SK-N-SH (cell line): ENCODE measurements around the gene NOTCH1. TPM values are rescaled to one million over a fixed set of nuclear protein-coding genes. Genes with fewer than 3 reads are reported as not detected.

Source experiments
- CTCF ChIA-PET: fragments of 300-600, 350-600 bp; formaldehyde crosslinking; extraction: SDS; loops from one replicate; lab custom pipeline; 2021; lab: Yijun Ruan, JAX
- POLR2A ChIA-PET: fragments of 350-600 bp; sonication (Branson Sonifier 250); formaldehyde crosslinking; extraction: SDS; loops from one replicate; lab custom pipeline; 2020; ENCODE audit warnings: antibody characterized with exemption, inconsistent platforms; lab: Yijun Ruan, JAX
- DNase-seq: peaks from one replicate; pipeline ENCODE4 v3.0.0; 2012
- H2AFZ ChIP-seq: fragments of 200-600 bp; sonication (generic); 2 replicates; pipeline ENCODE4 v1.8.1; 2016; ENCODE audit warnings: antibody characterized with exemption, mild to moderate bottlenecking, low read depth
- H3F3A ChIP-seq: fragments of 200-600 bp; sonication (generic); replicated peaks from 2 replicates; pipeline ENCODE3; 2016; ENCODE audit warnings: antibody characterized with exemption, mild to moderate bottlenecking; ENCODE audit not compliant: insufficient read depth
- H3K27ac ChIP-seq, 2 experiments: fragments of 200-500 bp in 1 of 2; fragments of 200-600 bp in 1 of 2; sonication (Bioruptor generic) in 1 of 2; sonication (generic), shearing (Covaris generic) in 1 of 2; 2 replicates each; pipeline versions ENCODE4 v1.5.1 to v1.6.1; 2014 to 2016; ENCODE audit warnings: low read depth in 2 of 2, inconsistent platforms in 1 of 2, low read length in 1 of 2, mild to moderate bottlenecking in 1 of 2, mixed read lengths in 1 of 2
- H3K27me3 ChIP-seq: fragments of 200-600 bp; sonication (generic), shearing (Covaris generic); 2 replicates; pipeline ENCODE4 v1.6.1; 2016; ENCODE audit warnings: mixed run types; ENCODE audit not compliant: insufficient read depth
- H3K36me3 ChIP-seq, 2 experiments: fragments of 200-500 bp in 1 of 2; fragments of 200-600 bp in 1 of 2; sonication (Bioruptor generic) in 1 of 2; sonication (generic) in 1 of 2; replicated peaks in 1 of 2; 2 replicates each; pipeline versions ENCODE3 to v1.5.1; 2014 to 2016; ENCODE audit warnings: low read length in 1 of 2, mild to moderate bottlenecking in 1 of 2; ENCODE audit not compliant: insufficient read depth in 2 of 2, control insufficient read depth in 1 of 2
- H3K4me1 ChIP-seq, 2 experiments: fragments of 200-500 bp in 1 of 2; fragments of 200-600 bp in 1 of 2; sonication (Bioruptor generic) in 1 of 2; sonication (generic), shearing (Covaris generic) in 1 of 2; 2 replicates each; pipeline versions ENCODE4 v1.5.1 to v1.6.1; 2014 to 2016; ENCODE audit warnings: low read depth in 1 of 2, low read length in 1 of 2, mixed run types in 1 of 2; ENCODE audit not compliant: insufficient read depth in 2 of 2, control insufficient read depth in 1 of 2
- H3K4me2 ChIP-seq: fragments of 200-600 bp; sonication (generic), shearing (Covaris generic); 2 replicates; pipeline ENCODE4 v1.6.1; 2017; ENCODE audit warnings: mixed run types
- H3K4me3 ChIP-seq, 2 experiments: fragments of 200-500 bp in 1 of 2; fragments of 200-600 bp in 1 of 2; sonication (Bioruptor generic) in 1 of 2; sonication (generic), shearing (Covaris generic) in 1 of 2; 2 replicates each; pipeline versions ENCODE4 v1.5.1 to v1.8.1; 2014 to 2016; ENCODE audit warnings: low read depth in 2 of 2, inconsistent platforms in 1 of 2, low read length in 1 of 2, mild to moderate bottlenecking in 1 of 2, mixed read lengths in 1 of 2, moderate library complexity in 1 of 2
- H3K79me2 ChIP-seq: fragments of 200-600 bp; sonication (generic); 2 replicates; pipeline ENCODE4 v1.8.1; 2017; ENCODE audit warnings: mild to moderate bottlenecking; ENCODE audit not compliant: insufficient read depth
- H3K9ac ChIP-seq: fragments of 200-600 bp; sonication (generic); 2 replicates; pipeline ENCODE4 v1.6.1; 2017; ENCODE audit warnings: mixed run types
- H3K9me2 ChIP-seq: fragments of 200-600 bp; sonication (generic); 2 replicates; pipeline ENCODE4 v1.6.1; 2017; ENCODE audit warnings: mixed run types
- H3K9me3 ChIP-seq: fragments of 200-600 bp; sonication (generic); 2 replicates; pipeline ENCODE4 v1.6.1; 2017; ENCODE audit warnings: mixed run types, mild to moderate bottlenecking, moderate library complexity
- H4K20me1 ChIP-seq: fragments of 200-600 bp; sonication (generic); 2 replicates; pipeline ENCODE4 v1.6.1; 2017; ENCODE audit warnings: mild to moderate bottlenecking, mixed run types; ENCODE audit not compliant: insufficient read depth
- CHD2 ChIP-seq: fragments of 150-350 bp; IDR thresholded peaks from 2 replicates; pipeline ENCODE4 v1.6.1; 2018; ENCODE audit warnings: low read length; ENCODE audit not compliant: partially characterized antibody
- ELF1 ChIP-seq: IDR thresholded peaks from 2 replicates; pipeline ENCODE4 v1.4.0; 2012
- EZH2phosphoT487 ChIP-seq: fragments of 200-600 bp; sonication (generic); IDR thresholded peaks from 2 replicates; pipeline ENCODE4 v1.6.1; 2017; ENCODE audit warnings: low read depth, mixed run types, mild to moderate bottlenecking, antibody characterized with exemption, moderate library complexity, borderline replicate concordance
- IRF3 ChIP-seq: fragments of 150-350 bp; IDR thresholded peaks from 2 replicates; pipeline ENCODE4 v1.6.1; 2016; ENCODE audit warnings: mild to moderate bottlenecking, low read depth, low read length
- JUND ChIP-seq: IDR thresholded peaks from 2 replicates; pipeline ENCODE4 v1.4.0; 2012
- MAX ChIP-seq: IDR thresholded peaks from 2 replicates; pipeline ENCODE4 v1.4.0; 2012; ENCODE audit warnings: low read depth
- MEF2A ChIP-seq: IDR thresholded peaks from 2 replicates; pipeline ENCODE4 v1.4.0; 2012; ENCODE audit warnings: low read depth, borderline replicate concordance
- POLR2AphosphoS5 ChIP-seq: IDR thresholded peaks from 2 replicates; pipeline ENCODE4 v1.6.1; 2012; ENCODE audit warnings: low read depth, low read length
- RCOR1 ChIP-seq: fragments of 150-350 bp; IDR thresholded peaks from 2 replicates; pipeline ENCODE4 v1.6.1; 2017; ENCODE audit warnings: antibody characterized with exemption, low read length
- SMC3 ChIP-seq: IDR thresholded peaks from 2 replicates; pipeline ENCODE4 v1.6.1; 2012; ENCODE audit warnings: low read depth, low read length, improper control_type of control experiment
- YY1 ChIP-seq: IDR thresholded peaks from 2 replicates; pipeline ENCODE4 v1.4.0; 2012; ENCODE audit warnings: low read depth, mild to moderate bottlenecking
- WGBS: methylation state at CpG from one replicate; pipeline ENCODE4 v1.1.6; 2017; ENCODE audit warnings: low lambda C conversion rate; 5-methylcytosine and 5-hydroxymethylcytosine counted together
- polyA plus RNA-seq, 3 experiments: library from polyadenylated mRNA; depleted of rRNA; stranded (reverse); fragments of >200 nt; gene quantifications; 2 replicates each; pipeline ENCODE4 v1.2.3, GENCODE V29; 2012
- TF ChIP-seq, protein P1 (sequence below): IDR thresholded peaks from 2 replicates; pipeline ENCODE4 v1.4.0; 2012; ENCODE audit warnings: low read depth, borderline replicate concordance
- TF ChIP-seq, protein P2 (sequence below): fragments of 150-350 bp; IDR thresholded peaks from 2 replicates; pipeline ENCODE4 v1.6.1; 2017; ENCODE audit warnings: antibody characterized with exemption, low read length, low read depth, borderline replicate concordance
- TF ChIP-seq, protein P3 (sequence below): IDR thresholded peaks from 2 replicates; pipeline ENCODE4 v1.6.1; 2012; ENCODE audit warnings: mild to moderate bottlenecking, low read depth, low read length, moderate library complexity

NOTCH1 gene
- polyA plus RNA-seq, 1 of the 3 experiments (the other 2 are of a cell fraction) = 6.6 TPM

DNA sequence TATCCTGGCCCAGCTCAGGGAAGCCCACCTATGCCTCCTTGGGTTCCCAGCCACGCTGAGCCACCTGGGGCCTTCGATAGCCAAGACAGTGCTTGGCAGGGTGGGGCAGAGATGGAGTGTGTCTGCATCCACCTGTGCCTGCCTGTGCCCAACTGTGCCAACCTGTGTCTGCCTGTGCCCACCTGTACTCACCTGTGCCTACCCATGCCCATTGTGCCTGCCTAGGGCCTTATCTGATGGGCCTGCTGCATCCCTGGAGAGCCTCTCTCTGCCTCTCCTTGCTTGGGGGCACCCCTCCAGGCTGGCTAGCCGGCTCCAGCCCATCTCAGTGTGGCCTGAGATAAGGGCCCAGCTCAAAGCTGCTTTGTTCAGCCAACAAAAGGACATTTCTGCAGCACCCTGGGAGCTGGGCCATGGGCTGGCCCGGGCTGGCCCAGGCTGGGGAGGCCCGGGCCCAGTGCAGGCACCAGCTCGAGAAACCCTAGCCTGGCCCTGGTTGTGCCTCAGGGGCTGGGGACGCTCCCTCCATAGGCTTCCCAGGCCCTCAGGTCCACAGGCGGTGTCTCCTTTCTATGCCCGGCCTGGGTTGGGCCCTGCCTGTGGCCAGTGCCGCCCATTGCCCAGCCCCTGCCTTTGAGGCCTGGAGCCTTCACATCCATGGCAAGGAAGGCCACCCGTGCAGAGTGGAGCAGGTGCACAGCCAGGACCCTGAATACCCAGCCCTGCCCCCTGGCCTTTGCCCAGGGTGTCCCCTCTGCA, 37.3 kb upstream of the NOTCH1 start:
- H3K4me2 ChIP-seq = no peak overlapping the region
- peaks cover 5 to 14% of the 10 kb centered on the region in 2 experiments; a peak in 1 of 4 replicates for H3K4me1 ChIP-seq
- WGBS = 83% methylated on average over 3 of the region's 11 CpGs
- TF ChIP-seq CHD2 = no peak
- TF ChIP-seq, protein P1, sequence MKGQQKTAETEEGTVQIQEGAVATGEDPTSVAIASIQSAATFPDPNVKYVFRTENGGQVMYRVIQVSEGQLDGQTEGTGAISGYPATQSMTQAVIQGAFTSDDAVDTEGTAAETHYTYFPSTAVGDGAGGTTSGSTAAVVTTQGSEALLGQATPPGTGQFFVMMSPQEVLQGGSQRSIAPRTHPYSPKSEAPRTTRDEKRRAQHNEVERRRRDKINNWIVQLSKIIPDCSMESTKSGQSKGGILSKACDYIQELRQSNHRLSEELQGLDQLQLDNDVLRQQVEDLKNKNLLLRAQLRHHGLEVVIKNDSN = no peak
- no peak for TF ChIP-seq YY1
- TF ChIP-seq JUND = no peak
- no peak for TF ChIP-seq RCOR1
- no peak for TF ChIP-seq ELF1
- TF ChIP-seq, protein P2, sequence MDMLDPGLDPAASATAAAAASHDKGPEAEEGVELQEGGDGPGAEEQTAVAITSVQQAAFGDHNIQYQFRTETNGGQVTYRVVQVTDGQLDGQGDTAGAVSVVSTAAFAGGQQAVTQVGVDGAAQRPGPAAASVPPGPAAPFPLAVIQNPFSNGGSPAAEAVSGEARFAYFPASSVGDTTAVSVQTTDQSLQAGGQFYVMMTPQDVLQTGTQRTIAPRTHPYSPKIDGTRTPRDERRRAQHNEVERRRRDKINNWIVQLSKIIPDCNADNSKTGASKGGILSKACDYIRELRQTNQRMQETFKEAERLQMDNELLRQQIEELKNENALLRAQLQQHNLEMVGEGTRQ = no peak
- TF ChIP-seq IRF3 = no peak
- TF ChIP-seq EZH2phosphoT487 = no peak
- TF ChIP-seq SMC3 = no peak
- no peak for TF ChIP-seq MEF2A
- TF ChIP-seq, protein P3, sequence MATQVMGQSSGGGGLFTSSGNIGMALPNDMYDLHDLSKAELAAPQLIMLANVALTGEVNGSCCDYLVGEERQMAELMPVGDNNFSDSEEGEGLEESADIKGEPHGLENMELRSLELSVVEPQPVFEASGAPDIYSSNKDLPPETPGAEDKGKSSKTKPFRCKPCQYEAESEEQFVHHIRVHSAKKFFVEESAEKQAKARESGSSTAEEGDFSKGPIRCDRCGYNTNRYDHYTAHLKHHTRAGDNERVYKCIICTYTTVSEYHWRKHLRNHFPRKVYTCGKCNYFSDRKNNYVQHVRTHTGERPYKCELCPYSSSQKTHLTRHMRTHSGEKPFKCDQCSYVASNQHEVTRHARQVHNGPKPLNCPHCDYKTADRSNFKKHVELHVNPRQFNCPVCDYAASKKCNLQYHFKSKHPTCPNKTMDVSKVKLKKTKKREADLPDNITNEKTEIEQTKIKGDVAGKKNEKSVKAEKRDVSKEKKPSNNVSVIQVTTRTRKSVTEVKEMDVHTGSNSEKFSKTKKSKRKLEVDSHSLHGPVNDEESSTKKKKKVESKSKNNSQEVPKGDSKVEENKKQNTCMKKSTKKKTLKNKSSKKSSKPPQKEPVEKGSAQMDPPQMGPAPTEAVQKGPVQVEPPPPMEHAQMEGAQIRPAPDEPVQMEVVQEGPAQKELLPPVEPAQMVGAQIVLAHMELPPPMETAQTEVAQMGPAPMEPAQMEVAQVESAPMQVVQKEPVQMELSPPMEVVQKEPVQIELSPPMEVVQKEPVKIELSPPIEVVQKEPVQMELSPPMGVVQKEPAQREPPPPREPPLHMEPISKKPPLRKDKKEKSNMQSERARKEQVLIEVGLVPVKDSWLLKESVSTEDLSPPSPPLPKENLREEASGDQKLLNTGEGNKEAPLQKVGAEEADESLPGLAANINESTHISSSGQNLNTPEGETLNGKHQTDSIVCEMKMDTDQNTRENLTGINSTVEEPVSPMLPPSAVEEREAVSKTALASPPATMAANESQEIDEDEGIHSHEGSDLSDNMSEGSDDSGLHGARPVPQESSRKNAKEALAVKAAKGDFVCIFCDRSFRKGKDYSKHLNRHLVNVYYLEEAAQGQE = no peak
- no peak for TF ChIP-seq MAX
- TF ChIP-seq POLR2AphosphoS5 = no peak
- ChIA-PET CTCF (interaction anchor here (1.3 to 1.4 kb wide), 2 partner anchors 10 to 47 kb away, joined by 3 read pairs; no protein-coding TSS in a partner anchor), POLR2A (no interaction called here)
- no peaks in the 10 kb centered on the region for H3K27me3 ChIP-seq
- no peak overlapping the region for H3K4me3 ChIP-seq
- no peak overlapping the region for H2AFZ ChIP-seq
- H3K9me3 ChIP-seq = no peaks in the 10 kb centered on the region
- H3K9me2 ChIP-seq = no peaks in the 10 kb centered on the region
- H4K20me1 ChIP-seq = no peaks in the 10 kb centered on the region
- DNase-seq = no peak
- H3K36me3 ChIP-seq = no peaks in the 10 kb centered on the region
- no peak overlapping the region for H3K9ac ChIP-seq
- H3K79me2 ChIP-seq = no peaks in the 10 kb centered on the region
- H3K27ac ChIP-seq = no peak overlapping the region
- H3F3A ChIP-seq = peaks cover 19% of the 10 kb centered on the region
